Forelimb muscle (tissue), 1 donor: ENCODE data around the gene USP11. TPM values are rescaled to one million over a fixed set of nuclear protein-coding genes. Genes with fewer than 3 reads are reported as not detected.
"Not testable (repeated sequence)": the region's sequence is repeated elsewhere in the genome, so short reads cannot be mapped to it uniquely, and the experiment has no call there.

Experiments used
- DNase-seq: peaks from one replicate; pipeline ENCODE4 v3.0.0-alpha.2; 2013; ENCODE audit warnings: low read depth
- polyA plus RNA-seq: library from polyadenylated mRNA; unstranded; fragments of 120-200 nt; gene quantifications from one replicate; pipeline ENCODE4 v1.2.1, GENCODE V29; 2013; ENCODE audit not compliant: insufficient read length

Gene USP11
- polyA plus RNA-seq, 1 donor, result 94.3 TPM

- DNase-seq, result no peak
These were observed 12.3 kb downstream of the USP11 start for GRCh38 chrX:47245156-47245555.

GRCh38 chrX:47247206-47247998 lies 14.6 kb downstream of the USP11 start:
- no peak for DNase-seq

- DNase-seq, result no peak
These were observed 15.2 kb downstream of the USP11 start for GRCh38 chrX:47247999-47248320.

DNA sequence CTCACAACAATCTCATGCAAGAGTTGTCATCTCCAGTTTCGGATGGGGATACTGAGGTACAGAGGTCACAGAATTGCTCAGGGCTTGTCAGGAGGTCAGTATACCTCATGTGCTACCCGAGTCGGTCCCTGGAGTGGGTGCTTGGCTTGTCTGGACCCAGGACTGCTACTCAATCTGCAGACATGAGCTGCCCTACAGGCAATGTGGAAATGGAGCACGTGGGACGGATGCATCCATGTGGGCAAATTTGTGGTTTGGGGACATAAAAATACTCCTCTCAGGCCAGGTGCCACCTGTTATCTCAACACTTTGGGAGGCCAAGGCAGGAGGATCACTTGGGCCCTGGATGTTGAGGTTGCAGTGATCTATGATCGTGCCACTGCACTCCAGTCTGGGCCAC lies 15.8 kb downstream of the USP11 start:
- no peak for DNase-seq

- DNase-seq, result no peak
These were observed 17.2 kb downstream of the USP11 start for GRCh38 chrX:47250017-47250347.

DNA sequence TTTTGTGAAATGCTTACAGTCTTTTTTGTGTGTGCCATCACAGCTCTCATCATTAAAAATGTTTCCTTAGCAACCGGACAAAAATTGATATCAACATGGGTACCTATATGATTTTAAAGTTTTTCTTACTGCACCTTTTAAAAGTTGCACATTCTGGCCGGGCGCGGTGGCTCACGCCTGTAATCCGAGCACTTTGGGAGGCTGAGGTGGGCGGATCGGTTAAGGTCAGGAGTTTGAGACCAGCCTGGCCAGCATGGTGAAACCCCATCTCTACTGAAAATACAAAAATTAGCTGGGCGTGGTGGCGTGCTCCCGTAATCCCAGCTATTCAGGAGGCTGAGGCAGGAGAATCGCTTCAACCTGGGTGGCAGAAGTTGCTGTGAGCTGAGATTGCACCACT lies 24.8 kb downstream of the USP11 start:
- DNase-seq, result not testable (repeated sequence)

- DNase-seq, result no peak
These were observed 31.8 kb downstream of the USP11 start for GRCh38 chrX:47264483-47265173.

- DNase-seq, result no peak
These were observed 33.8 kb downstream of the USP11 start for GRCh38 chrX:47266643-47267042.

DNA sequence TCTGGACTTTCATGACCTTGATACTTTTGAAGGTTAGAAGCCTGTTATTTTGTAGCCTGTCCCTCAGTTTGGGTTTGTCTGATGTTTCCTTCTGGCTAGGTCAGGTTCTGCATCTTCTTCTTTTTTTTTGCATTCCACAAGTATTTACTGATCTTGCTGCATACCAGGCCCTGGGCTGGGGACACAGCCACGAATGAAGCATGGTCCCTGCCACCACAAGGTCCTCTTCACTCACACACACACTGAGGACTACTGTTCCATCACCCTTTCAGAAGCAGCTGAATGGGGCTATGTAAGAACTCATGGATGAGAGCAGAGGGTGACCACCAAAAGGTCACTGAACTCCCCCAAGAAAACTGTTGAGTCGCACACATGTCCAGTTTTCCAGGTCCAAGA lies 39.2 kb downstream of the USP11 start:
- no peak for DNase-seq

GRCh38 chrX:47273011-47273730 lies 40.4 kb downstream of the USP11 start:
- DNase-seq, result no peak

DNA sequence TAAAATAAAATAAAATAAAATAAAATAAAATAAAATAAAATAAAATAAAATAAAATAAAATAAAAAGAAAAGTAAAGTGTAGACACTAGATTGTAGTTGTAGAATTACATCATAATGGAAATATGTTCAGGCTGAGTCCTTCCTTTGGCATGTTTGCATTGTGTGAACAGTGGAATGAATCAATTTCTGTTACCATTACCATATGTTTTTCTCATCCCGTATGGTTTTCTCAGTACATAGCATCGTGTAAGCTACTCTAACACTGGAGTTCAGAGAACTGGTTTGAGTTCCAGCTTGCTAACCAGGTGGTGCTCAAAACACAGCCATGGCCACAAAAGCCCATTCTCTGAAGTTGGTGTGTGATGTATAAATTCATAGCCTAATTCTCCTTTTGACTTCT lies 45.9 kb downstream of the USP11 start:
- no peak for DNase-seq

DNA sequence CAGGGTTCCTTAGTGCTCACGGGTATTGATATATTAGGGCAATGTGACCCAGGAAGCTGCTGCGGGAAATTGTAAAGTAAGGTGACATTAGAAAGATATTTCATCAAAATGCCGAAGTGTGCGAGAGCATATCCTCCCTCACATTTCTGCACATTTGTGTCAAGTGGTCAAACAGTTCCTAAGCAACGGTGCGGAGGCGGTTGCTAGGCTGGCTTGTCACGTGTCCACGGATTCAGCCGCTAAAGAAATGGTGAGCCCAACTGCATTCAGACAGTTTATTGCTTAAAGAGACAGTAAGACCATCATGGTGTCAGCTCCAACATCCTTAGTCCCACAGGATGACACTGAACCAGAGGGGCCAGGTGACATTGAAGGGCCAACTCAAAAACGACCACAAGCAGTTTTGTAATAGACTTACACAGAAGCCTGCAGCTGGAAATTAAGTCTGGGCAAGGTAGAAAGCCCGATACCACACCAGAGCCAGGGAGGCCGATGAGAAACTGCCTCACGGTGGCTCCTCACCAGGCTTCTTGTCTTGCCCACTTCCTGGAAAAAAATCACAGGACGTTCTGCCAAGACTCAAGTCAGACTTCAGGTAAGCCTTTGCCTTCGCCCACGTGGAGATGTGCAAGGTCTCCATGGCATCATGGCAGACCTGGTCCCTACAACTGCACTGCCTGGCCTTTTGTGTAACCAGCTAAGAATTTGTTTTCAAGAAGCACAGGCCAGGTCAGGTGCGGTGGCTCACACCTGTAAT lies 50.4 kb downstream of the USP11 start:
- no peak for DNase-seq

GRCh38 chrX:47284616-47285015 lies 51.8 kb downstream of the USP11 start:
- DNase-seq, result not testable (repeated sequence)

GRCh38 chrX:47285836-47286320 lies 53.1 kb downstream of the USP11 start:
- no peak for DNase-seq

GRCh38 chrX:47293106-47293505 lies 60.3 kb downstream of the USP11 start:
- DNase-seq, result no peak

GRCh38 chrX:47296766-47297365 lies 64.1 kb downstream of the USP11 start:
- DNase-seq, result no peak

- DNase-seq, result no peak
These were observed 65.1 kb downstream of the USP11 start for GRCh38 chrX:47297874-47298273.
